GM18508 (cell line): ENCODE results near the gene SYNCRIP.
"Not testable (repeated sequence)": the region's sequence is repeated elsewhere in the genome, so short reads cannot be mapped to it uniquely, and the experiment has no call there.

Experiments used
- ATAC-seq: cut with Tn5 transposase; IDR thresholded peaks from one replicate; pipeline ENCODE4 v1.9.1; 2021; ENCODE audit warnings: moderate number of reproducible peaks; ENCODE audit not compliant: insufficient read depth, unreplicated experiment

SYNCRIP gene

DNA sequence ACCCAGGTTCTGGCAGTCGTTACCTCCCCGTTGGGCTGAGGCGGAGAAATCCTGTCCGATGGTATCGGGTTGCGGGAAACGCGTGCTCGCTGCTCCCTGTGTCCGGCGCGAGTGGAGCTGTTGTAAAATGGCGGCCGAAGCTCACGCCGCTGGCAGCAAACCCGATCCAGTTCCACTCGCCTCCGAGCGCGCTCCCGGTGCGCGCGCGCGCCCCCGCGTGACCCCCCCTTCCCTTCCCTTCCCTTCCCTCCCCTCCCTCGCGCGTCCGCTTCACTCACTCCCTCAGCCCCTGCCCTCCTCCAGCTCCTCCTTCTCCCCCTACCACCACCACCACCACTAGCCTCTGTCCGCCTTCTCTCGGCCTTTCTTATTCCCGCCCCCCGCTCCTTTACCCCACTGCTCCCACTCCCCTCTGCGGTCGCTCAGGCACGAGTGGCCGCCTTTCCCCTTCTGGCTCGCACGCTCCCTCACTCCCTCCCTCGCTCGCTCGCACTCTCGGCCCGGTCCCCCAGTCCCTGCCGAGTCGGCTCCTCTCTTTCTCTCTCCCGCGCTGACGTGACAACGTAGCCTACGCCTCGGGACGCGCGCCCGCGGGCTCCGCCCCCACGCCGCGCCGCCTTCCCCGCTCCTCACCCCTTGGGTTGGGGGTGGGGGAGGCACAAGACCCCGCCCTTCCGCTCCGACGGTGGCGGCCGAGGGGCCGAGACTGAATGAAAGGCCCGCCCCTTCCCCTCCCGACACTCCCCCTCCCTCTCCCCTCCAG is at the start of gene SYNCRIP:
Gene SYNCRIP (minus strand): TSS at position 113 of the 763 bp plus-strand sequence. CDS start 1,447 bp downstream, outside the sequence.
- peak; percentile 48 for ATAC-seq

DNA sequence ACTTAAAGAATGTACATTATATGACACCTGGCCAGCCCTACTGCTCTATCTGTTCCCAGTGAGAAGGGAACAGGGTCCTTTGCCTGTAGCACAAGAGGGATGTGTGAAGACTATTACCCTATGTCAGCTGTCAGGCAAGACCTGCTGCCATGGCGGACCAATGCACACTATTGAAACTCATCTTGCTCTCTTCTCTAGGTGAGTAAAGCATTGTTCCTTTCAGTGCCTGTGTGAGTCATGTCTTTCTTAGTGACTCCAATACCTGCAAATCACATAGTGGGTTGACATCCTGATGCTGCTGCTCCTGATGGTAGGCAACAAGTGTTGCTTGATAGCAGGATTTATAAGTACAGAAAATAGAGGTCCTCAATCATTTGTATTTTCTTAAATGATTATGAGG is 48.8 kb upstream of the SYNCRIP start:
- no peak for ATAC-seq

- no peak for ATAC-seq
Observed at GRCh38 chr6:85690071-85690470, 47.4 kb upstream of the SYNCRIP start.

- peak; percentile 90 for ATAC-seq
Observed at GRCh38 chr6:85685713-85686112, 43.0 kb upstream of the SYNCRIP start.

DNA sequence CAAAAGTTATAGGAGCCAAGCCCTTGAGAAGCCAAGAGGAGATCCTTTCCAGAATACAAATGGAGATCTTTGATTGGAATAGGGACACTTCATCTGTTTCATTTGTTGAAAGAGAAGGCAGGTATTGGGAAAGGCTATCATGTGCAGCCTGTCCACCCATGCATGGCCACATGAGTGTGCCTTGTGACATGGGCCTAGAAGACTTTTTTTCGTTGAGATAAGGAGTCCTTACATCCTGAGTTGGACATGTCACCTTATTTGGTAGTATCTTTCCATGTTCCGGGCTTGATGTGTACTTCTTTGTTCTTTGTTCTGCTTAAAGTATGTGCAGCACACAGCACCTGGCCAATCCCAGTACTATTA is 42.1 kb upstream of the SYNCRIP start:
- ATAC-seq = no peak

- no peak for ATAC-seq
Observed at GRCh38 chr6:85684133-85684808, 41.6 kb upstream of the SYNCRIP start.

- ATAC-seq = not testable (repeated sequence)
Observed at GRCh38 chr6:85681899-85682298, 39.2 kb upstream of the SYNCRIP start.

GRCh38 chr6:85680388-85680787 is 37.7 kb upstream of the SYNCRIP start:
- ATAC-seq = no peak

GRCh38 chr6:85679445-85680123 is 36.9 kb upstream of the SYNCRIP start:
- ATAC-seq = no peak

DNA sequence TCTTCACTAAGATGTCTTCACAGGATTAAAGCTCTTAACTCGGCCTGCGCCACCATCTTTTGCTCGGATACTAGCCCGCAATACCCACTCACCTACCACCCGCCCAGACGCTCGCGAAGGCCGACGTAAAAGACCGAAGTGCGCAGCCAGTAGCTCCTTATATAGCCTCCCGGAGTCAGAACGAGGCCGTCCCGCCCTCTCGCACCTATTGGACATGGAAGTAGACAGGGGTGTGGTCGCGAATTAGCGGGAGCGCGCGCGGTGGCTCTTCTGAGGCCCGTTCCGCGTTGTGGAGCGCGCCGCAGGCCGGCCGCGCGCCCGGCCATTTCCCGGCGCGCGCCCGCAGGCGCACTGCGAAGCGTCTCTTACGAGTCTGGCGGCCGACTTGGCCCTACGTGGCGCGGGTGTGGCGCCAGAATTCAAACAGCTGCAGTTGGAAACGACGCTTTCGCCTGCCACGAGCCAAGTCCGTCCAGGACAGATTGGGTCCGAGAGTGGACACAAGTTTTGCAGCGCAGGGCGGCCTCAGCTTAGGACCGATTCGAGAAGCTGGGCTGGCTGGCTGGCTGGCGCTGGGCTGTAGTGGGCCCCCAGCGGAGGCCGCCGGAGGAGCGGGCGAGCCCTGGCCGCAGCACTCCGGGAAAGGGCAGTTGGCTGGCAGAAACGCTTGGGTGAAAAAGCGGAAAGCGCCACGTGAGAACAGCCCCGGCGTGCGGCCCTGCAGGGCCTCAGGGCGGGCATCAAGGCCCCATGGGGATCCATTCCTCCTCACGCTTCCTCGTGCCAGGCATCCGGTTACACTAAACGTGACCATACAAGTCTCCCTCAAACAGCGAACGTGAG is 36.1 kb upstream of the SYNCRIP start:
- peak; percentile 60 for ATAC-seq

DNA sequence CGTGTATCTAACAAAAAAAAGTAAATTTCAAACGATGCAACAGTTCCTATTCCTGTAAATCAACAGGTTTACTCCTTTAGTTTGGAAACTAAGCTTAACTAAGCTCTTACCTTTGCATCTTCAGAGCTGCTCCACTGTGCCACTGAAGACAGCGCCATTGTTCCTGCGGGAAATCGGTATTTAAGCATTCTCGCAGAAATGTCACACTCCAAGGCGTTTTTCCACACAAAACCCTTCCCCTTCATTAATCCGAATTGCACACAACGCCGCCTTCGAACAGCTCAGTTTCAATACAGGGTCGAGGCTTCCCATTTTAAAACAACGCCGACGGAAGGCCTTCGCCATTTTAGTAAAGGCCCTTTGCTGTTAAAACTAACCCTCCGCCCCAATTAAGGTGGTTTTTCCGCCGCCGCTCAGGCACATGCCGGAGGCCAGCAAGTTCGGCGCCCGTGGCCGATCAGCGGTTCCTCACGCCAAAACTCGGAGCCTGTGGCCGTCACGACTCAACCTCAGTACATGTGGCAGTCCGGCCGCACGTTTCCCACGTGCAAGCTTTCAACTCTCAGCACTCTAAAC is 35.4 kb upstream of the SYNCRIP start:
- no peak for ATAC-seq

DNA sequence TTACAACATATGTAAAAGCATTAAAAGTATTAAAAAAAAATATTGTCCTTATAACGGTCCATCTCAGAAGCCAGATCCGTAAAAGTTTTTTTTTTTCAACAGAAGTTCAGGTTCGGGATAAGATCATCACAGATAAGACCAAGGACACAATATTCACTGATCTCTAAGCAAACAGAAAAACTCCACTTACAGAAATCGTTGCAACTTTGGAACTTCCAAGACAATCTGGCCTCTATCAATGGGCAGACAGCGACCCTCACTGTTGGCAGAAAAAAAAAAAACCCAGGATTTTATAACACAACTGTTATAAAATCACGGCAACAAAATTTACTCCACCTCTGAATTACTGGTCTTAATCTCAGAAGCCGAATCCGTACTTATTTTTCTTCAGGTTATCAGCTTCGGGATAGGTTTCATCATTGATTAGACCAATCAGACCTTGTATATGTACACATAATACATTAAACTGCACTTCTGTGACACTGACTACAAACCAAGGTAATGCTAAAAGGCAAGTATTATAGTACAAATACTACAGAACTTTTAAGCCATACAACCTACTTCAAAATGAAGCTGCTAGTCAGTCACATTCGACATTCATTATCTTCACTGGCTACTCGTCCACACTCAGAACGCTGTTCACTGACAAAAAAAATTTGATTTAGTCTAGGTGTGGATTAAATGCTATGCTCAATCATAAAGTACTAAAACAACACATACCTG is 34.7 kb upstream of the SYNCRIP start:
- ATAC-seq = no peak

DNA sequence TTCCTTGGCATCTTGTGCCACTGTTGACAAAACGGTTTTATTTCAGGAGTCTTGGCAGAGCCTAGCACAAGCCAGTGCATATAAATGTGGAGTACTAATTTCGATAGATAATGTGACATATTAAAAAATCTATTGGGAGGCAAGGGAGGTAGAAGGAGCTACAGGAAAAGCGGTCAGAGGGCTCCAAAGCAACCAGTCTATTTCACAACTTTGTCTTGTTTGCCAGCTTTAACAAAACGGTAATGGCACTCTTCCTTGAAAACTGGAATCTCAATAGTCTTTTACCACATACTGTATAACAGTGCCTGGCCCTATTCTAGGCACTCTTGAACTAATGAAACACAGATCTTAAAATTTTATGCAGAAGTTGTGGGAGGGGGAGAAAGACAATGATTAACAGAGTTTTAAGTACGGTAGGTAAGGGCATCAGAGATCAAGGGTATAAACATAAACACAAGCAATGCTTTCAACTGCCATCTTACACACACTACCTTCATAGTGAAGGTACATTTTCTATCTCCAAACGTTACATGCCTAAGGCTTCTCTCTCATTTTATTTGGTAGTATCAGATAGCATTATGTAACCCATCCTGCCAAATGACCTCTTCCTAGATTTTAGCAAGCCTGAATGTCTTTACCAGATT is 33.5 kb upstream of the SYNCRIP start:
- ATAC-seq = no peak

GRCh38 chr6:85675030-85675819 is 32.5 kb upstream of the SYNCRIP start:
- ATAC-seq = no peak

- ATAC-seq = no peak
Observed at GRCh38 chr6:85674604-85675003, 31.9 kb upstream of the SYNCRIP start.

DNA sequence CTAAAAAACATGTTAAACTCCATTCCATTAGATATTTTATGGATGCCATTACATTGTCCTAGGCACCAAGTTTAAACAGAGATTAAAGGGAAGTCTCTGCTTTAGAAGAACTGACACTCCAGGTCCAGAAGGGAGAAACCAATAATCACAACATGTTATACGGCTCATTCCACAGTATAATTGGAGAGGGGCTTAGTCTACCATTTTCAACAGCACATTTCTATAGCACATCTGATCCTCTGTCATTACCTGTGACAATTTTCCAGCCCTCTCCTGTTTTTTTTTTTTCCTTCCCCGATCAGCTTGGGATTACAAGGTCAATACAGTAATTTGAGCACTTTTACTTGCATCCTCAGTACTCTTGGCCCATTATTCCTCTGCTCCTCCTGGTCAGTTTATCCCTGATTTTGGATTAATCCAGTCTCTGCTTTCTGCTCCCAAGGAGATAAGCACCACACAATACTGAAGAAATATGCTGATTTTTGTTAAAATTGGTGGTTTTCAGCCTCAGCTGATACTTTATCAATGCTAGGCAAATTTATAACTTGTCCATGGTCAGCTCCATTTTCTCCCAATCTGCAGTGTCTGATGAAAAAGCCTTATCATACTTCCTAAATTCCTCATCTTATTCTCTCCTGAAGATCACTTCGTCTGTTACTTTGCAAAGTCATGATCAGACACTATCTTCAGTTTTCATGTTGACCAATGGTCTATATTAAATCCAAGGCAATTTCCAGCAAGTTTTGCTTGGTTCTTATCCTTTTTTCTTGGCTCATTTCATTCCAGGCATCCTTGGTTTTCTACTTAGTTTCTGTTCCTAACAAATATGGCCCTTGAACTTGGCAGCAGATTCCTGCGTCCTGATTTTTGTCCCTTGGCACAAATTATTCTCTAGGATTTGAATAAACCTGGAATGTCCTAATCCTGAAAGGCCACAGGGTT is 30.8 kb upstream of the SYNCRIP start:
- no peak for ATAC-seq

DNA sequence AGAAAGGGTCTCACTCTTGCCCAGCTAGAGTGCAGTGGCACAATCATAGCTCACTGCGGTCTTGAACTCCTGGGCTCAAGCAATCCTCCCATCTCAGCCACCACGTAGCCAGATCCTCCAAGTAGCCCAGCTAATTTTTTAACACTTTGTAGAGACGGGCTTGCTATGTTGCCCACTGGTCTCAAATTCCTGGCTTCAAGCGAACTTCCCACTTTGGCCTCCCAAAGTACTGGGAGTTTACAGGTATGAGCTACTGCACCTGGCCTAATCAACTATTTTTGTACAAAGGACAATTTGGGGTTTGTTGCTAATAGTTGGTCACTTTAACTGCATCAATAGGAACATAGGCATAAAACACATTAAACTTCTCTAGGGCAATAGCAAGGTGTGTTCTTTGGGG is 29.9 kb upstream of the SYNCRIP start:
- ATAC-seq = no peak
